Measurements from ENCODE around the gene PCBP1.
"Not testable (repeated sequence)": the region's sequence is repeated elsewhere in the genome, so short reads cannot be mapped to it uniquely, and the experiment has no call there.

PCBP1 gene

DNA sequence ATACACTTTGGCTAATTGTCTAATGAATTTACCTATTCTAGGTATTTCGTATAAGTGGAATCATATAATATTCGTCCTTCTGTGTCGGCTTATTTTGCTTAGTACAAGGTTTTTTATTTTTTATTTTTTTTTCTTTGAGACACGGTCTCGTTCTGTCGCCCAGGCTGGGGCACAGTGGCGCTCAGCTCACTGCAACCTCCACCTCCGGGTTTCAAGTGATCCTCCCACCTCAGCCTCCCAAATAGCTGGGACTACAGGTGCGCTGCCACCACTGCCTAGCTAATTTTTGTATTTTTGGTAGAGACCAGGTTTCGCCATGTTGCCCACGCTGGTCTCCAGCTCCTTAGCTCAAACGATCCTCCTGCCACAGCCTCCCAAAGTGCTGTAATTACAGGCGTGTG, 38.2 kb downstream of the PCBP1 start:
- Histone ChIP-seq H3K4ac (ENCODE audit: low read depth, low read length) (peak overlapping the region; percentile 24), H3K36me3 (ENCODE audit: control insufficient read depth in 1 of 2, insufficient read depth in 2 of 2, low read length in 2 of 2) (no peaks in the 10 kb centered on the region), H3K27ac (ENCODE audit: low read depth, low read length) (peak overlapping the region; percentile 97), H4K91ac (ENCODE audit: low read depth, low read length) (peak overlapping the region; percentile 100), H4K8ac (ENCODE audit: low read depth, low read length) (peak overlapping the region; percentile 100), H3K4me1 (ENCODE audit: control insufficient read depth in 1 of 2, insufficient read depth in 2 of 2, low read length in 2 of 2) (peaks cover 9 to 11% of the 10 kb centered on the region in 2 experiments), H2BK5ac (ENCODE audit: low read depth, low read length, poor library complexity) (peak overlapping the region; percentile 46), H3K23ac (ENCODE audit: low read length) (no peak overlapping the region), H3K79me2 (ENCODE audit: control insufficient read depth, insufficient read depth, low read length, poor library complexity) (peaks cover 7% of the 10 kb centered on the region), H2BK12ac (ENCODE audit: low read length) (peak overlapping the region; percentile 91), H3K14ac (ENCODE audit: low read length) (peak overlapping the region; percentile 75), H2BK120ac (ENCODE audit: insufficient read depth, low read length, poor library complexity) (peak overlapping the region; percentile 100), H3K18ac (ENCODE audit: low read length) (no peak overlapping the region), H3K4me2 (ENCODE audit: low read length) (peak overlapping the region; percentile 91), H3K9ac (ENCODE audit: low read length) (no peak overlapping the region), H2AFZ (ENCODE audit: insufficient read depth, low read length, poor library complexity) (peak overlapping the region; percentile 93), H3K27me3 (ENCODE audit: insufficient read depth, low read length) (no peaks in the 10 kb centered on the region), H4K12ac (ENCODE audit: low read depth, low read length) (peak overlapping the region; percentile 22), H3K79me1 (ENCODE audit: low read length) (peaks cover 18% of the 10 kb centered on the region), H2AK5ac (ENCODE audit: low read length) (no peak overlapping the region), H3K4me3 (ENCODE audit: low read depth, low read length) (no peak overlapping the region), H3K9me3 (ENCODE audit: insufficient read depth, low read depth, low read length) (no peaks in the 10 kb centered on the region)
- DNase-seq = no peak
- WGBS (ENCODE audit: extremely low coverage, insufficient coverage, insufficient read length) = no CpG with 5 or more reads among the region's 13 CpGs

DNA sequence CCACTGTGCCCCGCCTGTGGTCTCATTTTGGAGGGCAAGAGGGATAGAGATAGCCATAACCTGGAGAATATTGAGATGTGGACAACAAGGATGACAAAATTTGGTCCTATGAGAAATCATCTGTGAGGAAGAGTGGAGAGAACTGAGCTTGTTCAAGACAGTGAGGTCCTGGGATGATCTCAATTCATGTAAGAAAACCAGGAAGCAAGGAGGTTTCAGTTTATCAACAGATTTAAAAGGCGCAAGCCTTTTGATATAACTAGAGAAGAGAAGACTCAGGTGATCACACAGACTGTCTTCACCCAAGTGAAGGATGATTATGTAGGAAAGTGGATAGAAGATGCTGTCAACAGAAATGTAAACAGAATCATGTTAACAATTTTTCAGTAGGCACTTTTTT, 39.1 kb downstream of the PCBP1 start:
- Histone ChIP-seq H3K4me2 (ENCODE audit: low read length) (no peak overlapping the region), H3K9me3 (ENCODE audit: insufficient read depth, low read depth, low read length) (no peaks in the 10 kb centered on the region), H2BK12ac (ENCODE audit: low read length) (no peak overlapping the region), H3K4me3 (ENCODE audit: low read depth, low read length) (no peak overlapping the region), H3K36me3 (ENCODE audit: control insufficient read depth in 1 of 2, insufficient read depth in 2 of 2, low read length in 2 of 2) (no peaks in the 10 kb centered on the region), H3K4me1 (ENCODE audit: control insufficient read depth in 1 of 2, insufficient read depth in 2 of 2, low read length in 2 of 2) (peaks cover 9 to 11% of the 10 kb centered on the region in 2 experiments), H2BK120ac (ENCODE audit: insufficient read depth, low read length, poor library complexity) (no peak overlapping the region), H4K8ac (ENCODE audit: low read depth, low read length) (no peak overlapping the region), H3K27ac (ENCODE audit: low read depth, low read length) (no peak overlapping the region), H3K9ac (ENCODE audit: low read length) (no peak overlapping the region), H3K79me1 (ENCODE audit: low read length) (peaks cover 18% of the 10 kb centered on the region), H2AFZ (ENCODE audit: insufficient read depth, low read length, poor library complexity) (no peak overlapping the region), H3K23ac (ENCODE audit: low read length) (no peak overlapping the region), H4K91ac (ENCODE audit: low read depth, low read length) (no peak overlapping the region), H3K18ac (ENCODE audit: low read length) (no peak overlapping the region), H2AK5ac (ENCODE audit: low read length) (no peak overlapping the region), H3K79me2 (ENCODE audit: control insufficient read depth, insufficient read depth, low read length, poor library complexity) (peaks cover 7% of the 10 kb centered on the region), H2BK5ac (ENCODE audit: low read depth, low read length, poor library complexity) (no peak overlapping the region), H3K27me3 (ENCODE audit: insufficient read depth, low read length) (no peaks in the 10 kb centered on the region), H3K14ac (ENCODE audit: low read length) (no peak overlapping the region), H4K12ac (ENCODE audit: low read depth, low read length) (no peak overlapping the region), H3K4ac (ENCODE audit: low read depth, low read length) (no peak overlapping the region)
- DNase-seq = no peak
- WGBS (ENCODE audit: extremely low coverage, insufficient coverage, insufficient read length) = no CpG with 5 or more reads among the region's 2 CpGs

DNA sequence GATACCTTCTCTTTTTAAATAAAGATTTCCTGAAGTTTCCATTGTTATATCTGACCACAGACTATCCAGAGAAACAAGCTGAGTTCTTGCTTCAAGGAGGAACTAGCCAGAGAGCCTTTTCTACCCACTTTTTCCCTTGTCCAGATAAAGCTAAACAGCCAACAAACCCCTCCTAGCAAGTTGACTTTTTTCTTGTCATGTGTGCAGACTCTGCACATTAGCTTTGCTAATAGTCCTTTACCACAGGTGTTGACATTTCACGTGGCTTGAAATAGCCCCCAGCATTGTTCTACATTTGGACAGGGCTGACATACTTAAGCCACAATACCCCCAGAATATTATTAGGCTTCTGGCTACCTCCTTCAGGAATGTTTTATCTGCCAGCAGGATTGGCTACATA, 40.7 kb downstream of the PCBP1 start:
- no peak overlapping the region for H2AK5ac ChIP-seq (ENCODE audit: low read length)
- no peak overlapping the region for H4K12ac ChIP-seq (ENCODE audit: low read depth, low read length)
- no peak overlapping the region for H4K91ac ChIP-seq (ENCODE audit: low read depth, low read length)
- H2BK120ac ChIP-seq (ENCODE audit: insufficient read depth, low read length, poor library complexity) = no peak overlapping the region
- H3K23ac ChIP-seq (ENCODE audit: low read length) = no peak overlapping the region
- H3K4me3 ChIP-seq (ENCODE audit: low read depth, low read length) = no peak overlapping the region
- no peak overlapping the region for H3K27ac ChIP-seq (ENCODE audit: low read depth, low read length)
- no peak overlapping the region for H4K8ac ChIP-seq (ENCODE audit: low read depth, low read length)
- H3K27me3 ChIP-seq (ENCODE audit: insufficient read depth, low read length) = no peaks in the 10 kb centered on the region
- H3K4me1 ChIP-seq (ENCODE audit: control insufficient read depth in 1 of 2, insufficient read depth in 2 of 2, low read length in 2 of 2) = peaks cover 14 to 16% of the 10 kb centered on the region in 2 experiments
- H2BK5ac ChIP-seq (ENCODE audit: low read depth, low read length, poor library complexity) = no peak overlapping the region
- no peak overlapping the region for H3K18ac ChIP-seq (ENCODE audit: low read length)
- no peak overlapping the region for H3K14ac ChIP-seq (ENCODE audit: low read length)
- peaks cover 7% of the 10 kb centered on the region for H3K79me2 ChIP-seq (ENCODE audit: control insufficient read depth, insufficient read depth, low read length, poor library complexity)
- peaks cover 22% of the 10 kb centered on the region for H3K79me1 ChIP-seq (ENCODE audit: low read length)
- no peak overlapping the region for H3K9ac ChIP-seq (ENCODE audit: low read length)
- WGBS (ENCODE audit: extremely low coverage, insufficient coverage, insufficient read length) = no CpG with 5 or more reads among the region's 1 CpG
- no peak overlapping the region for H2BK12ac ChIP-seq (ENCODE audit: low read length)
- H3K4me2 ChIP-seq (ENCODE audit: low read length) = no peak overlapping the region
- H3K9me3 ChIP-seq (ENCODE audit: insufficient read depth, low read depth, low read length) = no peaks in the 10 kb centered on the region
- no peaks in the 10 kb centered on the region for H3K36me3 ChIP-seq (ENCODE audit: control insufficient read depth in 1 of 2, insufficient read depth in 2 of 2, low read length in 2 of 2)
- no peak overlapping the region for H3K4ac ChIP-seq (ENCODE audit: low read depth, low read length)
- no peak for DNase-seq
- no peak overlapping the region for H2AFZ ChIP-seq (ENCODE audit: insufficient read depth, low read length, poor library complexity)

DNA sequence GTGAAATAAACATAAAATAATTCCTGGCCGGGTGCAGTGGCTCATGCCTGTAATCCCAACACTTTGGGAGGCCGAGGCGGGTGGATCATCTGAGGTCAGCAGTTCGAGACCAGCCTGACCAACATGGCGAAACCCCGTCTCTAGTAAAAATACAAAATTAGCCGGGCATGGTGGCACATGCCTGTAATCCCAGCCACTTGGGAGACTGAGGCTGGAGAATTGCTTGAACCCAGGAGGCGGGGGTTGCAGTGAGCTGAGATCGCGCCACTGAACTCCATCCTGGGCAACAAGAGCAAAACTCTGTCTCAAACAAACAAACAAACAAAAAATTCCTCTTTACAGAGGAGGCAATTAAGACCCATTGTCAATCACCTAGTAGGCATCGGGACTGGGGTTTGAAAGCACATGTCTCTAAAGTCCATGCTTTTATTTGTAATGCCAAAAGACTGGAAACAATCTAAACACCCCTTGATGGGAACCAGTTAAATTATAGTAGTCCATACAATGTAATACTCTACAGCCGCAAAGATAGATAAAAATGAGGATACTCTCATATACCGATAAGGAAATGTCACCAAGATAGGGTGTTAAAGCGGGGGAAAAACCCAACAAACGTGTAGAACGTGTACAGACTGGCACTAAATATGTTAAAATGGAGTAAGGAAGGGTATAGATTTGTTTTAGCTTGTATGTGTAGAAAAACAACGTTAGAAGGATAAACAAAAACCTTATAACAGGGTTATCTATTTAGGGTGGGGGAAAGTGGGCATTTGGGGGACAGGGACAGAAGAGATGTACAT, 44.3 kb downstream of the PCBP1 start:
- H3K4ac ChIP-seq (ENCODE audit: low read depth, low read length) = not testable (repeated sequence)
- WGBS (ENCODE audit: extremely low coverage, insufficient coverage, insufficient read length) = no CpG with 5 or more reads among the region's 17 CpGs

More for the DNA sequence above, 44.3 kb downstream of the PCBP1 start:
- not testable (repeated sequence) for H3K27me3 ChIP-seq (ENCODE audit: insufficient read depth, low read length); H3K36me3 ChIP-seq (ENCODE audit: control insufficient read depth in 1 of 2, insufficient read depth in 2 of 2, low read length in 2 of 2); DNase-seq; H3K4me3 ChIP-seq (ENCODE audit: low read depth, low read length); H4K12ac ChIP-seq (ENCODE audit: low read depth, low read length); H3K79me2 ChIP-seq (ENCODE audit: control insufficient read depth, insufficient read depth, low read length, poor library complexity); H4K8ac ChIP-seq (ENCODE audit: low read depth, low read length); H2BK5ac ChIP-seq (ENCODE audit: low read depth, low read length, poor library complexity); H2BK12ac ChIP-seq (ENCODE audit: low read length); H2BK120ac ChIP-seq (ENCODE audit: insufficient read depth, low read length, poor library complexity); H4K91ac ChIP-seq (ENCODE audit: low read depth, low read length); H3K4me2 ChIP-seq (ENCODE audit: low read length); H3K27ac ChIP-seq (ENCODE audit: low read depth, low read length); H3K9me3 ChIP-seq (ENCODE audit: insufficient read depth, low read depth, low read length); H3K14ac ChIP-seq (ENCODE audit: low read length); H2AK5ac ChIP-seq (ENCODE audit: low read length); H3K18ac ChIP-seq (ENCODE audit: low read length); H3K9ac ChIP-seq (ENCODE audit: low read length); H3K23ac ChIP-seq (ENCODE audit: low read length); H2AFZ ChIP-seq (ENCODE audit: insufficient read depth, low read length, poor library complexity)
- Histone ChIP-seq H3K79me1 (ENCODE audit: low read length) (peaks cover 10% of the 10 kb centered on the region), H3K4me1 (ENCODE audit: control insufficient read depth in 1 of 2, insufficient read depth in 2 of 2, low read length in 2 of 2) (peaks cover 7 to 20% of the 10 kb centered on the region in 2 experiments)
